Hematopoietic multipotent progenitor cell treated with erythropoietin and hydrocortisone succinate and interleukin-3 and kit ligand, for 4 days (in vitro differentiated cells): ENCODE data around the gene VSIR.

Experiments
- DNase-seq: peaks from one replicate; pipeline ENCODE4 v3.0.0-alpha.2; 2015

The VSIR gene

DNA sequence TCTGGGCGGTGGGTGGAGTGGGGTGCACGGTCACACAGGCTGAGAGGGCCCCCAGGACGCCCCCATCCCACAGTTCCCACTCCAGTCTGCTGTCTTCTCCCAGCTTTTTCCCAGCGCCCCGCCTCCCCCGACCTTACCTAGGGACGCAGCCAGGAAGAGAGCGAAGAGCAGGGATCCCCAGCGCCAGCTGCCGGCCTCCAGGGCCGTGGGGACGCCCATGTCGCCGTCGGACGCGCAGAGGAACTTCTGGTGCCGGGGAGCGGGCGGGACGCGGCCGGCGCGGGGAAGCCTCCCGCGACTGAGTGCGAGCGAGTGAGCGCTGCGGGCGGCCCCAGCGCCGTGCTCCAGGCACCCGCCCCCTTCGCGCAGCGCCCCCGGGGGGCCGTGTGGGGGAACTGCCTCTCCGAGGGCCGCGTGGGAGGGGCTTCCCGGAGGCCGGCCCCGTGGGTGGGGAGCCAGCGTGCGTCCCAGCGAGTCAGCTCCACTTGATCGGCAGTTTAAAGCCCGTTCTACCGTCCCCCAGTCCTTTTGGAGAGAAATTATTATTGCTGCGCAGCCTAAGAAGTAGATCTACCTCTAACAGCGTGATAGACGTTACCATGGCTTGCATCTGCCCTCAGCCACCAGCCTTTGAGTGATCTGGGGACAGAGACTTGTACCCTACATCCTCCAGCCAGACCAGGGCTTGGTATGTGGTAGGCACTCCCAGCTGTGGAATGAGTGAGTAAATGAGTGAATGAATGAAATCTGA is at the start of gene VSIR:
TSS of gene VSIR (minus strand) at position 300 of the 751 bp plus-strand sequence. CDS start at position 219, 81 bp downstream.
- peak; percentile 94 for DNase-seq

DNA sequence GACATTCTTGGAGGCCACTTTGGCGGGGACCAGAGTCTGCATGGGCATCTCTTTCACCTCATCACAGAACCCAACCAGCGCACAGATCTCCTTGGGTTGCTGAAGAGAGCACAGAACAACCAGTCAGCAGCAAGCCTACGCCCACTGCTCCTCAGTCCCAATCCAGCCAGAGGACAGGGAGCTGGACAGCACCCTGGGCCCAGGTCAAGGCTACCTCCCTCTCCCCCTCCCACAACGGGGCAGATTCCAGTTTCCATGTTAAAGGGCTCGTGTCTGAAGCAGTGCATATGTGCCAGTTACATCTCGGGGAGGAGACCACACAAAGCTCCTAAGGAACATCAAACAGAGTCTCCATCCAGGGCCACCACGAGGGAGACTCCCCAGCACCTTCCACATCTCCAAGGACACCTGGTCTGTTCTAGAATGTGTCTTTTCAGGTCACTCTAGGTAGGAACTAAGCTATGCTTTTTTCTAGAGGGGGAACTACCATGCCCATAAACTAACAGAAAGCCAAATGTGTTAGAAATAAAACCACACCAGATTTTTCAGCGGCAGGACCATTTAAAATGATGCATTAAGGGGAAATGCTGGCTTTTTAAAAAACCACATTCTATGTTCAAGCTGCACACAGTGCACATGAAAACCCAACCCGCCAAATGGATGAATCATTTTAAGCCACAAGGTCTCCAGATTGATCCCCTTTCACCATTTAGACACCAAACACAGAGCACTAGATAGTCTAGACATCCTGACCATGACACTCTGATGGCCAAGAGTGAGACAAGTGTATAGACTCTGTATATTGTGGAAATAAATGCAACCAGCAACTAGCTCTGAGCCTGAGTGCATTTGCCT is 48.8 kb upstream of the VSIR start:
- DNase-seq: peak; percentile 43

GRCh38 chr10:71820966-71821365 is 47.6 kb upstream of the VSIR start:
- no peak for DNase-seq

GRCh38 chr10:71819985-71820384 is 46.7 kb upstream of the VSIR start:
- DNase-seq: no peak

DNA sequence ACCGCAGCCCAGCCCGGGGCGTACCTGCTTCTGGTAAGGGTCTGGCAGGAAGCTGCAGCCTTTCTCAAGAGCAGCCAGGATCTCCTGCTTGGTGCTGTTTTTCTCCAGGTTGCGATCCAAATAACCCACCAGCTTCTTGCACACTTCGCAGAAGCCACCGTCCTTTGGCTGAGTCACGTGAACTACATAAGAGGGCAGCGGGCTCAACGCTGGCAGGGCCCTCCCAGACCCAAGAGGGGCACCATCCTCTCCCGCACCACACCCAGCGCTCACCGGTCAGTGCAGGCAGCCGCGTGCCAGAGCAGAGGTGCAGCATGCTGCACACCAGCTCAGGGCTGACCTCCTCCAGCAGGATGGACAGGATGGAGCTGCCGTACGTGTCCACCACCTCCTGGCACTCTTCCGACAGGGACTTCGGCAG is 46.1 kb upstream of the VSIR start:
- no peak for DNase-seq

DNA sequence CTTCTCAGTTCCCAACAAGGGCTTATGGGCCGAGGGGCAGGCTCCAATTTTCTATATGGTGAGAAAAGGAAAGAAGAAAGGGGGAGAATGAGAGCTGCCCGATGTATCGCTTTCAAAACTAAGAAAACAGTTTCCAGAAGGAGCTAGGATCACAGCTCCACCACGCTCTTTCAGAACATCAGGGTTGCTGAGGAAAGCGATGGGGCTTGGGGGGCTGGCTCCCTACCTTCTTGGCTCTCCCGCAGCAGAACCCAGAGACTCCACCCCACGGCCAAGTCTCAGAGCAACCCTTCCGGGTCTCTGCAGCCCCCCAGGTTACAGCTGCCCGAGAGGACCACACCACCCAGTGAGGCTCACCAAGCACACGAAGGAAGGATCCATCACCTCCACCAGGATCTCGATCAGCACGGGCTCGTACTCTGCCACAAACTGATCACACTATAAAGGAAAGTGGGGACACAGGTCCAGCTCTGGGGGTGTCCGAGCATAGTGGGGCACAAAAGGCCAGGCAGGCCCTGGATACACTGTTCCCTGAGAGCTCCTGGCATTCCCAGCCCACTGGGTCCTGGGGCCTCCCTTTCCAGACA is 45.4 kb upstream of the VSIR start:
- DNase-seq: no peak

DNA sequence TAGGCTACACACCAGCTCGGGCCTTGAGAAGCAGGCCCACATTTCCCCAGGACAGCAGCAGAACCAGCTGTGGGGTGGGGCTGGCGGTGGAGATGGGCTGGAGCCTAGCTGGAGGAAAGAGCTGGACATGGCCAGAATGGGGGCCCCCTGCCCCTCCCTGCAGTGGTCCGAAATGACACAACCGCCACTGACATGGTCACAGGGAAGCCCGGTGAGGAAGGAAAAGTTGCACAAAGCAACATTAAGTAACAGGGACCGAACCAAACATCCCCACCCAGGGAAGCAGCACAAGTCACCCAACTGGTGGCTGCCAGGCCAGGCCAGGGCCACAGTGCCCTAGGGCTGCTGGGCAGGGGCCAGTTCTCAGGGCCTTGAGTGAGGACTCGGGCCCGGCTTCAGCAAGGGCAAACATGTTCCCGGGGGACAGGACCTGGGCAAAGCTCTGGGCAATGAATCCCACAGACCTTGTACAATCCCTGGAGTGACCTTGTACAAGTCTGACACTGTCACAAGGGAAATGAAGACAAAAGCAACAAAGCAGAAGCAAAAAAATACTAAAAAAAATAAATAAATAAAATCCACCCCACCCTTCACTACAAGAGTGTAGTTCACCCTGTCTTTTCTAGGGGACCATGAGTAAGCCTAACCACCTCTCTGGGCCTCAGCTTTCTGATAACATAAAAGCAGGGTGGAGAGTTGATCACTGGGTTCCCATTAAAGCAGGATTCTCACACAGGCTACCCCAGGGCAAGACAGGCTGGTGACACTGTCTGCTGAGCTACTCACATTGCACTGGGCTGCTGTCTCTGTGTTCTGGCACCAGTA is 44.7 kb upstream of the VSIR start:
- no peak for DNase-seq

- DNase-seq: no peak
Measured at GRCh38 chr10:71816936-71817618, 43.8 kb upstream of the VSIR start.

DNA sequence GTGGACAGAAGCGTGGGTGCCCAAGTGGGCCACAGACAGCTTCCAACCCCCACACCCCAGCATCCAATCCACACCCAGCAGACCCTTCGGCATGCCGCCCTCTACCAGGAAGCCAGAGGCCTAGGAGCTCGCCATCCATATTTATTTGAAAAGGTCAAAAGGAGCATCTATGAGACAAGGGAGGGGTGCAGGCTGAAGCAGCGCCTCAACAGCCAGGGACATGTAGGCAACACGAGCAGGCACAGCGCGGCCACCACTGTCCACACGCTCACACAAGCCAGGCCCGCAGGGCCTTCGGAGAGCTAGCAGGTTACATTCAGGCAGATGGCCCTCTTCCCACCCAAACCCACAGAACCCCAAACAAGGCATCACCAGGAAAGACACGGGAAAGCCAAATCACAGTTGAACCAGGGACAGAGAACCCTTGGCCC is 43.1 kb upstream of the VSIR start:
- no peak for DNase-seq

- no peak for DNase-seq
Measured at GRCh38 chr10:71815515-71816130, 42.3 kb upstream of the VSIR start.

GRCh38 chr10:71814922-71815411 is 41.6 kb upstream of the VSIR start:
- DNase-seq: no peak

- no peak for DNase-seq
Measured at GRCh38 chr10:71812913-71813590, 39.7 kb upstream of the VSIR start.

DNA sequence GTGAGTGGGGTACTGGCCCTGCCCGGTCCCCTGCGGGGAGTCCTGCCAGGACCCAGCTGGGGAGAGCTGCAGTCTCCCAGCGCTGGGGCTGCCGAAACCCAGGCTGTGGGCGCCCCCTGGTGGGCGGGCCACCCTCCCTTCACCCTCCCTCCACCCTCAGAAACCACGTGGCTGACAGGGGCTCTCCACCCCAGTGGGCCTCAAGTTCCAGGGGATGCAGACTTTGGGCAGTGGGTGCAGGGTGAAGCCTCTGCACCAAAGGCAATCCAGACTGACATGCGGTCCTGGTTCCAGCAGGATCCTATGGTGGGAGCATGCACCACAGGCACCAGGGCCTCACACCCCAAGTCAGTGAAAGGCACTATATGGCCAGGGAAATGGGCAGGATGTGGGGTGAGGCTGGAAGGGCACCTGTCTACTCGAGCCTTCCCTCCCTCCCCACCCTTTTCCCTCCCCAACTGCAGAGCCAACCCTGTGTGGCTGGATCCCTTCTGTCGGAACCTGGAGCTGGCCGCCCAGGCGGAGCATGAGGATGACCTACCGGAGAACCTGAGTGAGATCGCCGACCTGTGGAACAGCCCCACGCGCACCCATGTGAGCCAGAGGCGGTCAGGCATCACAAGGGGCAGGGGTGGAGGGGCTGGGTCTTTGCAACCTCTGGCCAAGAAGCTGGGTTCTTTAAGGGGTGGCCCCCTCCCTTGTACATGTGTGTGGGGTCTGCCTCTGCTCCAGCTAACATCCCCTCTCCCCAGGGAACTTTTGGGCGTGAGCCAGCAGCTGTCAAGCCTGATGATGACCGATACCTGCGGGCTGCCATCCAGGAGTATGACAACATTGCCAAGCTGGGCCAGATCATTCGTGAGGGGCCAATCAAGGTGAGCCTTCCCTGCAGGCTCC is 38.9 kb upstream of the VSIR start:
- DNase-seq: peak; percentile 87

DNA sequence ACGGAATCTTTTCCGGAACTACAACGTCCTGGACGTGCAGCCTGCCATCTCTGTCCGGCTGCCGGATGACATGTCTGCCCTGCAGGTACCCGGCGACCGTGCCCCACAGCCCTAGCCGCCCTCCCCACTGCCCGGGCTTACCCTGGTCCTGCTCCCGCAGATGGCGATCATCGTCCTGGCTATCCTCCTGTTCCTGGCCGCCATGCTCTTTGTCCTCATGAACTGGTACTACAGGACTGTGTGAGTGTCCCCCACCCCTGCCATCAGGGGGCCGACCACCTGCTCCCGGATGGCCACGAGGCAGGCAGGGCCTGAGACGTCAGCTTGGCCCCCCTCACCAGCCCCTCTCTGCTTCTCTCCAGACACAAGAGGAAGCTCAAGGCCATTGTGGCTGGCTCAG is 38.0 kb upstream of the VSIR start:
- no peak for DNase-seq

- DNase-seq: peak; percentile 54
Measured at GRCh38 chr10:71810048-71810750, 36.9 kb upstream of the VSIR start.

DNA sequence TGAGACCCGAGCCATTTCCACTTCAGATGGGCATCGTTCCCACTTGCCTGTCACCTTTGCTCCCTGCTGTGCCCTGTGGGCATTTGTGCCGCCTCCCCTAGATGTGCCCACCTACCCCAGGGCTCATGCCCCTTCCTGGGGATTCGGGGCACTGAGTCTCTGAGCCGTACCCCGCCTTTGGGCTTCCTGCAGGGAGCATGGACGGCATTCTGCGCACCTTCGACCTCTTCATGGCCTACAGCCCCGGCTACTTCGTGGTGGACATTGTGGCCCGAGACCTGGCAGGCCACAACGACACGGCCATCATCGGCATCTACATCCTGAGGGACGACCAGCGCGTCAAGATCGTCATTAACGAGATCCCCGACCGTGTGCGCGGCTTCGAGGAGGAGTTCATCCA is 36.3 kb upstream of the VSIR start:
- DNase-seq: no peak

DNA sequence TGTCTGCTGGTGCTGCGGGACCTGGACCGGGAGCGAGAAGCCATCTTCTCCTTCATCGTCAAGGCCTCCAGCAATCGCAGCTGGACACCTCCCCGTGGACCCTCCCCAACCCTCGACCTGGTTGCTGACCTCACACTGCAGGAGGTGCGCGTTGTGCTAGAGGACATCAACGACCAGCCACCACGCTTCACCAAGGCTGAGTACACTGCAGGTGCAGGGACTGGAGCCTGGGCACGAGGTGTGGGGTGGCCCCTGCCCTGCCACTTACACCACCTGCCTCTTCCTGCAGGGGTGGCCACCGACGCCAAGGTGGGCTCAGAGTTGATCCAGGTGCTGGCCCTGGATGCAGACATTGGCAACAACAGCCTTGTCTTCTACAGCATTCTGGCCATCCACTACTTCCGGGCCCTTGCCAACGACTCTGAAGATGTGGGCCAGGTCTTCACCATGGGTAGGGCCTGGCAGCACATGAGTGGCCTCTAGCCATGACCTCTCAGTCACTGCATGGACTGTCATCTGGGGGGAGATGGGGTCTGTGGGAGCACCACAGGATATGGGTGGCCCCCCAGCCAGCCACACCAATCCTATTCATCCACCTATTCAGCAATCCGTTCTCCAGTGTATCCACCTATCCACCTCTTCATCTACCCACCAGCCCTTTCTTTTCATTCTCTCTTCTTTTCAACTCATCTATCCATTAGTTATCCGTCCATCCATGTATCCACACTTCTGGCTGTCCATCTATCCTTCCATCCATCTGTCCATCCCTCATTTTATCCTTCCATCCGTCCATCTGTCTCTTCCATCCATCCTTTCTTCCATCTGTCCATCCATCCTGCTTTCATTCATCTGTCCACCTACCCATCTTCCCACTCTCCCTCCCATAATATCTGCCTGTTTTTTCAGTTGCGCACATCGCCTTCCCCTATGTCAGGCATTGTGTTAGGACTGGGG is 34.5 kb upstream of the VSIR start:
- DNase-seq: no peak
